Cardiac muscle cell (in vitro differentiated cells and primary cell): ENCODE results near the gene STK17A. TPM values are rescaled to one million over a fixed set of nuclear protein-coding genes. Genes with fewer than 3 reads are reported as not detected.
"Not testable (repeated sequence)": the region's sequence is repeated elsewhere in the genome, so short reads cannot be mapped to it uniquely, and the experiment has no call there.

Experiments
- DNase-seq, 2 donors: peaks; one replicate each; pipeline versions ENCODE4 v3.0.0 to v3.0.0-alpha.2; 2010 to 2017; ENCODE audit warnings: low read depth in 1 of 2, low spot score in 1 of 2
- H3K27ac ChIP-seq: fragments of 200-600 bp; sonication (generic); 2 replicates; pipeline ENCODE4 v1.5.1; 2016
- H3K27me3 ChIP-seq: fragments of 200-600 bp; sonication (generic); 2 replicates; pipeline ENCODE4 v1.6.0; 2016; ENCODE audit warnings: control low read depth
- H3K36me3 ChIP-seq: fragments of 200-600 bp; sonication (generic); 2 replicates; pipeline ENCODE4 v1.5.1; 2016; ENCODE audit warnings: control low read depth
- H3K4me1 ChIP-seq: fragments of 200-600 bp; sonication (generic); 2 replicates; pipeline ENCODE4 v1.8.1; 2017; ENCODE audit warnings: low read depth, mild to moderate bottlenecking, mixed run types
- H3K4me3 ChIP-seq: fragments of 200-600 bp; sonication (generic); 2 replicates; pipeline ENCODE4 v1.5.1; 2016; ENCODE audit warnings: mild to moderate bottlenecking
- H3K9me3 ChIP-seq: fragments of 200-600 bp; sonication (generic); 2 replicates; pipeline ENCODE4 v1.5.1; 2017; ENCODE audit warnings: low read depth, mild to moderate bottlenecking, control low read depth
- polyA plus RNA-seq: library from polyadenylated mRNA; unstranded; fragments of >200 nt; fragmentation: Nextera tagmentation; extraction: Ambion mirVana; gene quantifications from 2 replicates; pipeline ENCODE4 v1.2.1, GENCODE V29; 2016
- total RNA-seq: library from RNA; depleted of rRNA; stranded (reverse); fragments of >200 nt; gene quantifications from 2 replicates; pipeline ENCODE4 v1.2.3, GENCODE V29; 2016
- TF ChIP-seq, protein P1 (sequence below): IDR thresholded peaks from 2 replicates; pipeline ENCODE4 v1.5.1; 2012; ENCODE audit warnings: low read depth, mild to moderate bottlenecking, low read length

Gene STK17A
- total and polyA plus RNA-seq, 2 experiments from 2014 or later, result 18.0 to 30.4 TPM

- TF ChIP-seq, protein P1, sequence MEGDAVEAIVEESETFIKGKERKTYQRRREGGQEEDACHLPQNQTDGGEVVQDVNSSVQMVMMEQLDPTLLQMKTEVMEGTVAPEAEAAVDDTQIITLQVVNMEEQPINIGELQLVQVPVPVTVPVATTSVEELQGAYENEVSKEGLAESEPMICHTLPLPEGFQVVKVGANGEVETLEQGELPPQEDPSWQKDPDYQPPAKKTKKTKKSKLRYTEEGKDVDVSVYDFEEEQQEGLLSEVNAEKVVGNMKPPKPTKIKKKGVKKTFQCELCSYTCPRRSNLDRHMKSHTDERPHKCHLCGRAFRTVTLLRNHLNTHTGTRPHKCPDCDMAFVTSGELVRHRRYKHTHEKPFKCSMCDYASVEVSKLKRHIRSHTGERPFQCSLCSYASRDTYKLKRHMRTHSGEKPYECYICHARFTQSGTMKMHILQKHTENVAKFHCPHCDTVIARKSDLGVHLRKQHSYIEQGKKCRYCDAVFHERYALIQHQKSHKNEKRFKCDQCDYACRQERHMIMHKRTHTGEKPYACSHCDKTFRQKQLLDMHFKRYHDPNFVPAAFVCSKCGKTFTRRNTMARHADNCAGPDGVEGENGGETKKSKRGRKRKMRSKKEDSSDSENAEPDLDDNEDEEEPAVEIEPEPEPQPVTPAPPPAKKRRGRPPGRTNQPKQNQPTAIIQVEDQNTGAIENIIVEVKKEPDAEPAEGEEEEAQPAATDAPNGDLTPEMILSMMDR, result no peak
- H3K27ac ChIP-seq, result peak overlapping the region; percentile 67
- H3K36me3 ChIP-seq, result peaks cover 8% of the 10 kb centered on the region
- no peak overlapping the region for H3K4me3 ChIP-seq
- H3K9me3 ChIP-seq, result no peaks in the 10 kb centered on the region
- H3K4me1 ChIP-seq, result peaks cover 31% of the 10 kb centered on the region
- no peak for DNase-seq
- no peaks in the 10 kb centered on the region for H3K27me3 ChIP-seq
Observed at GRCh38 chr7:43624156-43624555, 41.2 kb downstream of the STK17A start.

DNA sequence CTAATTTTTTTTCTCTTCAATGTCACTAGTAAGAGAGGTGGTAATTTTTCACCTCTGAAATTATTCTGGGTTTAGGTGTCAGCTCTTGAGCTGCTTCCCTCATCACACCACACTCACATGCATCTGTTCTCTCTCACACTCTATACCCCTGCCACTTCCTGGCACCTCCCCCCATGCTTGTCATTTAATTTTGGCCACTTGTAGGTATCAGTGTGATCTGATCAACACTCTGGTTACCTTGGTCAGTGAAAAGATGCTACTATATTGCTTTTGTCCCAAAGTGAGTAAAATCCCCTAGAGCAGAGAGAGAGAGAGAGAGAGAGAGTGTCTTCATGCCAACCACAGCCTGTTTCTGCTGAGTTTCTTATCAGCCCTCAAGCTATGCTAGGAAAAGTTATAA lies 42.5 kb downstream of the STK17A start:
- H3K4me3 ChIP-seq, result no peak overlapping the region
- TF ChIP-seq, protein P1, result no peak
- H3K9me3 ChIP-seq, result no peaks in the 10 kb centered on the region
- DNase-seq, result no peak
- H3K27me3 ChIP-seq, result no peaks in the 10 kb centered on the region
- peak overlapping the region; percentile 67 for H3K27ac ChIP-seq
- H3K36me3 ChIP-seq, result peaks cover 8% of the 10 kb centered on the region
- H3K4me1 ChIP-seq, result peaks cover 31% of the 10 kb centered on the region

- Histone ChIP-seq H3K4me3 (no peak overlapping the region), H3K27me3 (no peaks in the 10 kb centered on the region), H3K9me3 (no peaks in the 10 kb centered on the region), H3K4me1 (peaks cover 31% of the 10 kb centered on the region), H3K36me3 (peaks cover 8% of the 10 kb centered on the region), H3K27ac (peak overlapping the region; percentile 67)
- no peak for DNase-seq
- TF ChIP-seq, protein P1, result no peak
Observed at GRCh38 chr7:43625980-43626379, 43.1 kb downstream of the STK17A start.

GRCh38 chr7:43626695-43627094 lies 43.8 kb downstream of the STK17A start:
- peak overlapping the region; percentile 67 for H3K27ac ChIP-seq
- no peaks in the 10 kb centered on the region for H3K9me3 ChIP-seq
- peaks cover 31% of the 10 kb centered on the region for H3K4me1 ChIP-seq
- DNase-seq, result no peak
- peaks cover 8% of the 10 kb centered on the region for H3K36me3 ChIP-seq
- TF ChIP-seq, protein P1, result no peak
- no peaks in the 10 kb centered on the region for H3K27me3 ChIP-seq
- no peak overlapping the region for H3K4me3 ChIP-seq

- Histone ChIP-seq H3K4me1 (peaks cover 31% of the 10 kb centered on the region), H3K36me3 (peaks cover 12% of the 10 kb centered on the region)
- H3K9me3 ChIP-seq, DNase-seq, H3K27me3 ChIP-seq, H3K27ac ChIP-seq, H3K4me3 ChIP-seq: not testable (repeated sequence)
Observed at GRCh38 chr7:43627798-43628197, 44.9 kb downstream of the STK17A start.

- no peak for DNase-seq
- no peaks in the 10 kb centered on the region for H3K27me3 ChIP-seq
- H3K4me3 ChIP-seq, result no peak overlapping the region
- TF ChIP-seq, protein P1, result no peak
- H3K4me1 ChIP-seq, result peaks cover 31% of the 10 kb centered on the region
- H3K36me3 ChIP-seq, result peaks cover 14% of the 10 kb centered on the region
- no peak overlapping the region for H3K27ac ChIP-seq
- H3K9me3 ChIP-seq, result no peaks in the 10 kb centered on the region
Observed at GRCh38 chr7:43628431-43628830, 45.5 kb downstream of the STK17A start.
